GM12878 (cell line): ENCODE measurements around the gene CARS2. TPM values are rescaled to one million over a fixed set of nuclear protein-coding genes. Genes with fewer than 3 reads are reported as not detected.

Experiments used
- ATAC-seq: fragments of 200-7000 bp; cut with Tn5 transposase; 3 replicates; pipeline ENCODE4 v1.9.1; 2020; ENCODE audit warnings: mild to moderate bottlenecking, moderate library complexity
- BruUV-seq: library from RNA; stranded (reverse); fragments of 400-500 nt; replicated peaks from 2 replicates; lab custom pipeline; 2021; lab: Mats Ljungman, UMichigan
- CTCF ChIA-PET: fragments of 300-600 bp; sonication (Branson Sonifier 250); formaldehyde crosslinking; extraction: SDS; loops from one replicate; lab custom pipeline; 2021; ENCODE audit warnings: inconsistent platforms; lab: Yijun Ruan, JAX
- POLR2A ChIA-PET: fragments of 350-600 bp; formaldehyde crosslinking; extraction: SDS; loops from one replicate; lab custom pipeline; 2021; ENCODE audit warnings: inconsistent platforms; lab: Charles Lee
- RAD21 ChIA-PET: fragments of 300-600 bp; sonication (Branson Sonifier 250); formaldehyde crosslinking; loops from one replicate; lab custom pipeline; 2023; ENCODE audit warnings: antibody characterized with exemption; ENCODE audit not compliant: unreplicated experiment; lab: Charles Lee
- SMC1A ChIA-PET: fragments of 300-600 bp; sonication (Branson Sonifier 250); formaldehyde crosslinking; loops from one replicate; lab custom pipeline; 2023; ENCODE audit not compliant: unreplicated experiment, uncharacterized antibody; lab: Charles Lee
- DNase-seq: peaks from one replicate; pipeline ENCODE4 v3.0.0-alpha.2; 2011; ENCODE audit warnings: low read depth, low spot score
- FAIRE-seq: peaks from 3 replicates; lab custom pipeline; 2011; peaks lifted over from hg19 to GRCh38; lab: Jason Lieb, UNC
- H2AFZ ChIP-seq: 2 replicates; pipeline ENCODE4 v1.6.0; 2011; ENCODE audit warnings: low read depth, low read length, control low read depth; ENCODE audit not compliant: control insufficient read depth
- H3K27ac ChIP-seq: 2 replicates; pipeline ENCODE4 v1.5.1; 2011; ENCODE audit warnings: control low read depth; ENCODE audit not compliant: control insufficient read depth, insufficient read depth
- H3K27me3 ChIP-seq, 2 experiments: replicated peaks in 1 of 2; 2 replicates each; pipeline versions ENCODE4 v1.6.0 to v1.6.1; 2011; ENCODE audit warnings: low read length in 1 of 2; ENCODE audit not compliant: control insufficient read depth in 2 of 2, insufficient read depth in 2 of 2
- H3K36me3 ChIP-seq, 2 experiments: 2 replicates each; pipeline ENCODE4 v1.5.1; 2011; ENCODE audit warnings: low read length in 1 of 2; ENCODE audit not compliant: control insufficient read depth in 2 of 2, insufficient read depth in 2 of 2
- H3K4me1 ChIP-seq: 2 replicates; pipeline ENCODE4 v1.6.1; 2011; ENCODE audit warnings: mild to moderate bottlenecking, low read length, moderate library complexity, mixed read lengths; ENCODE audit not compliant: control insufficient read depth, insufficient read depth
- H3K4me2 ChIP-seq: 2 replicates; pipeline ENCODE4 v1.6.0; 2011; ENCODE audit warnings: control low read depth; ENCODE audit not compliant: control insufficient read depth, insufficient read depth
- H3K4me3 ChIP-seq: fragments of 200-600 bp; sonication (generic); 2 replicates; pipeline ENCODE4 v1.5.1; 2016
- H3K79me2 ChIP-seq: 2 replicates; pipeline ENCODE4 v1.6.0; 2011; ENCODE audit warnings: low read length; ENCODE audit not compliant: control insufficient read depth, insufficient read depth
- H3K9ac ChIP-seq: 2 replicates; pipeline ENCODE4 v1.8.0; 2011; ENCODE audit warnings: low read length, control low read depth, mixed read lengths; ENCODE audit not compliant: control insufficient read depth, insufficient read depth
- H3K9me3 ChIP-seq: replicated peaks from 3 replicates; pipeline ENCODE4 v1.5.1; 2011; ENCODE audit warnings: mild to moderate bottlenecking, low read length; ENCODE audit not compliant: control insufficient read depth, insufficient read depth
- H4K20me1 ChIP-seq: 2 replicates; pipeline ENCODE4 v1.6.0; 2011; ENCODE audit not compliant: control insufficient read depth, insufficient read depth
- E4F1 ChIP-seq: fragments of 450-650 bp; IDR thresholded peaks from 2 replicates; pipeline ENCODE4 v1.6.1; 2018; ENCODE audit warnings: borderline replicate concordance, mild to moderate bottlenecking; ENCODE audit not compliant: partially characterized antibody
- NFYA ChIP-seq: IDR thresholded peaks from 2 replicates; pipeline ENCODE4 v1.6.1; 2011; ENCODE audit warnings: low read depth, mild to moderate bottlenecking, low read length, improper control_type of control experiment, borderline replicate concordance
- NR2C2 ChIP-seq: IDR thresholded peaks from 2 replicates; pipeline ENCODE4 v1.6.1; 2011; ENCODE audit warnings: borderline replicate concordance, low read depth; ENCODE audit not compliant: control insufficient read depth, insufficient read length
- WGBS: methylation state at CpG from one replicate; pipeline ENCODE4 v1.1.6; 2016; ENCODE audit warnings: low lambda C conversion rate; ENCODE audit not compliant: insufficient replicate concordance, insufficient coverage; ENCODE audit errors: missing lambda C conversion rate; 5-methylcytosine and 5-hydroxymethylcytosine counted together
- in situ Hi-C: fragments of 300-500 bp; cut with MboI; formaldehyde crosslinking; loops from 9 replicates; pipeline ENCODE4 v1.14.3; 2018; ENCODE audit warnings: mixed read lengths
- intact Hi-C: fragments of 100-400 bp; cut with micrococcal nuclease; formaldehyde crosslinking; loops from one replicate; pipeline ENCODE4 v1.14.2; 2022; ENCODE audit not compliant: unreplicated experiment
- polyA plus RNA-seq, 11 experiments: library from polyadenylated mRNA; depleted of rRNA in 4 of 11; unstranded in 6 of 11; stranded (reverse) in 5 of 11; fragments of >200 nt; fragmentation: Nextera tagmentation in 4 of 11; fragmentation: Illumina TruSeq in 1 of 11; extraction: Ambion mirVana in 4 of 11; extraction: Trizol in 1 of 11; gene quantifications; 1 replicate in 1 of 11; 2 replicates in 10 of 11; pipeline versions ENCODE4 v1.2.1 to v1.2.3, GENCODE V29; 2011 to 2016; ENCODE audit warnings: inconsistent platforms in 2 of 11, missing spikeins in 2 of 11, low read depth in 1 of 11
- total RNA-seq, 4 experiments: library from RNA; depleted of rRNA in 3 of 4; stranded (reverse); fragments of >200 nt in 3 of 4; fragmentation: Illumina TruSeq in 1 of 4; extraction: Trizol in 1 of 4; gene quantifications; 2 replicates each; pipeline versions ENCODE4 v1.2.1 to v1.2.3, GENCODE V29; 2013 to 2021
- TF ChIP-seq, protein P1 (sequence below): IDR thresholded peaks from 2 replicates; pipeline ENCODE4 v1.6.1; 2012; ENCODE audit warnings: low read depth, low read length, improper control_type of control experiment

The CARS2 gene
- total and polyA plus RNA-seq, 10 of the 15 experiments (the other 5 are each of a cell fraction or from before 2014, with no cell fraction given), result 4.2 to 101 (median 61.5) TPM

DNA sequence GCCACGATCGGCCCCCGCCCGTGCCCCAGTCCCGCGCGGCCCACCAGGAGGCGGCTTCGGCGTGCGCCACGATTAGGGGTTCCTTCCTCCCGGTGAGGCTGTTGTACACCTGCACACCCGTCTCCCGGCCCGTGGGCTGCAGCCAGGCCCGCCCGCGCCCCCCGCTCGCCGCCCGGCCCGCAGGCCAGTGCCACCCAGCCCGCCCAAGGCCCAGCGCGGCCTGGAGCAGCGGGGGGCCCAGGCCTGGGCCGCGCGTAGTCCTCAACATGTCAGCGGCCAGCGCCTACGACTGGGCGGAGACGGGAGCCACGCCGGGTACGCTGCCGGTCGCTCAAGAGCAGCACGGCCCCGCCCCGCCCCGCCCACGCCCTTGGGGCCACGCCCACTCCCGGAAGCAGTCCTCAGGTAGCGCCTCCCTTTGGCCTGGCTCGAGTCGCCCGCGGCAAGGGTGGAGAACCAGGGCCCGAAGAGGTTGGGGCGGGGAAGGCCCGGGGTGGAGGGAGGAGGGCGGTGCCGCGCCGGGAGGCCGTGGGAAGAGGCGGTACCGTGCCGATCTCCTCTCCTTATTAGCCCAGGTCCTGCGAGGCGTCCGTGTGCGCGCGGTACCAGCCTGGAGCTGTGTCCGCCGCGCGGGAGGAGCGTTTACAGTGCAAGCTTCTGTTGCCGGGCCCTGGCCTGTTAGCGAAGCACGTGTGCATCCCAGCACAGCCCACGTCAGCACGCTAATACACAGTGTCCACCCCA is at the start of gene CARS2 (continued):
- no peak for TF ChIP-seq E4F1

DNA sequence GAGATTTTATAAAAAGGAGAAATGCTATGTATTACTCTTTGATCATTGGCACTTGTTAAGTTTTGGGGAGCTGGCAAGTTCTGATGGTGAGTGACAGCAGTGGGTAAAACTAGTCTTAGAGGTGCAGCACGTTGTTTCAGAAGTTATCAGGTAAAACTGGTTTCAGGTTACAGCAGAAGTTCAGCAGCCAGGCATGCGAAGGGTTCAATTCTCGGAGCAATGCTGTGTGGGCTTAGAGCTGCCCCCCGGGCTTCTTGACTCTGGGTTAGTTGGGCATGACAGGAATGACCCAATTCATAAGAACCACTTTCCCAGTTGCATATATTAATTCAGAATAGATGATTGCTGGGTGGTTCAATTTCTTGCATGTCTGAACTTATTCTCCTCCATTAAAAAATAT is 42.4 kb upstream of the CARS2 start:
- H3K4me2 ChIP-seq, result no peak overlapping the region
- ATAC-seq, result no peak
- CTCF ChIA-PET, result no interaction called here

More for the DNA sequence above, 42.4 kb upstream of the CARS2 start:
- ChIA-PET SMC1A (interaction anchor here (0.6 to 1.2 kb wide), 3 partner anchors 49 to 172 kb away, joined by 3 to 4 read pairs (median 3); no protein-coding TSS in a partner anchor), RAD21 (no interaction called here), POLR2A (no interaction called here)
- Histone ChIP-seq H3K4me1 (no peaks in the 10 kb centered on the region), H3K27ac (no peak overlapping the region), H2AFZ (no peak overlapping the region), H3K36me3 (no peaks in the 10 kb centered on the region), H3K27me3 (no peaks in the 10 kb centered on the region), H3K4me3 (no peak overlapping the region), H3K79me2 (no peaks in the 10 kb centered on the region), H3K9me3 (no peaks in the 10 kb centered on the region; the same call in 1 of the 3 replicates), H3K9ac (no peak overlapping the region), H4K20me1 (no peaks in the 10 kb centered on the region)
- BruUV-seq, result no TSS peak
- DNase-seq (no peak), FAIRE-seq (no peak)
- TF ChIP-seq, protein P1, sequence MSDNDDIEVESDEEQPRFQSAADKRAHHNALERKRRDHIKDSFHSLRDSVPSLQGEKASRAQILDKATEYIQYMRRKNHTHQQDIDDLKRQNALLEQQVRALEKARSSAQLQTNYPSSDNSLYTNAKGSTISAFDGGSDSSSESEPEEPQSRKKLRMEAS, result no peak
- TF ChIP-seq NR2C2 (no peak), NFYA (no peak)
- WGBS, result 43% methylated on average over 4 of the region's 4 CpGs
- intact Hi-C loops (no loop called here), in situ Hi-C loops (no loop called here)
